Activated naive CD4-positive, alpha-beta T cell treated with anti-CD3 and anti-CD28 coated beads, Interleukin-2, amount 50 U/mL, for 72 hours (primary cell): ENCODE results near the gene GLUD1. TPM values are rescaled to one million over a fixed set of nuclear protein-coding genes. Genes with fewer than 3 reads are reported as not detected.
"Not testable (repeated sequence)": the region's sequence is repeated elsewhere in the genome, so short reads cannot be mapped to it uniquely, and the experiment has no call there.

Source experiments
- ATAC-seq, 2 donors: fragments of 150-1000 bp; cut with Tn5 transposase; 2 replicates each; pipeline ENCODE4 v1.10.0; 2021; ENCODE audit warnings: mild to moderate bottlenecking in 2 of 2, moderate library complexity in 2 of 2
- DNase-seq, 2 donors: peaks; one replicate each; pipeline ENCODE4 v3.0.0; 2021 to 2022; ENCODE audit warnings: low spot score in 2 of 2
- H3K27ac Mint-ChIP-seq, 2 donors: one replicate each; pipeline ENCODE4 v1.8.0; 2022; ENCODE audit warnings: mild to moderate bottlenecking in 2 of 2, mixed read lengths in 2 of 2
- H3K36me3 Mint-ChIP-seq, 2 donors: one replicate each; pipeline ENCODE4 v1.8.0; 2022; ENCODE audit warnings: mixed read lengths in 2 of 2
- H3K9me3 Mint-ChIP-seq, 2 donors: one replicate each; pipeline ENCODE4 v1.8.0; 2022; ENCODE audit warnings: mixed read lengths in 2 of 2
- total RNA-seq, 2 donors: library from RNA; stranded (reverse); gene quantifications; one replicate each; pipeline ENCODE4 v1.2.3, GENCODE V29; 2022

The GLUD1 gene
- total RNA-seq, 2 donors from 2014 or later, result 116 to 173 TPM

- H3K27ac Mint-ChIP-seq, H3K9me3 Mint-ChIP-seq, DNase-seq, H3K36me3 Mint-ChIP-seq, ATAC-seq: not testable (repeated sequence)
These were observed 64.2 kb downstream of the GLUD1 start for GRCh38 chr10:87030419-87030818.

GRCh38 chr10:87026747-87027508, 67.7 kb downstream of the GLUD1 start:
- not testable (repeated sequence) for ATAC-seq, H3K36me3 Mint-ChIP-seq, H3K9me3 Mint-ChIP-seq, DNase-seq
- H3K27ac Mint-ChIP-seq, result peak overlapping the region in 1 of 2 donors; percentile 42

- DNase-seq, result peak in 1 of 2 donors; percentile 25
- peak overlapping the region; percentile 42 to 46 for H3K27ac Mint-ChIP-seq
- ATAC-seq, result peak; percentile 99 to 100
- H3K9me3 Mint-ChIP-seq, H3K36me3 Mint-ChIP-seq: not testable (repeated sequence)
These were observed 69.2 kb downstream of the GLUD1 start for GRCh38 chr10:87025285-87025958.

GRCh38 chr10:87020056-87020455, 74.6 kb downstream of the GLUD1 start, which contains the start of gene FAM25A:
FAM25A (plus strand) TSS chr10:87020294; CDS start chr10:87020325, 31 bp downstream.
- ATAC-seq, H3K36me3 Mint-ChIP-seq: not testable (repeated sequence)

GRCh38 chr10:87019504-87019903, 75.1 kb downstream of the GLUD1 start:
- H3K27ac Mint-ChIP-seq, ATAC-seq, H3K9me3 Mint-ChIP-seq, DNase-seq, H3K36me3 Mint-ChIP-seq: not testable (repeated sequence)

More at GRCh38 chr10:87020056-87020455, 74.6 kb downstream of the GLUD1 start, which contains the start of gene FAM25A:
- H3K27ac Mint-ChIP-seq, H3K9me3 Mint-ChIP-seq, DNase-seq: not testable (repeated sequence)

- not testable (repeated sequence) for H3K36me3 Mint-ChIP-seq, DNase-seq, H3K27ac Mint-ChIP-seq, ATAC-seq, H3K9me3 Mint-ChIP-seq
These were observed 75.6 kb downstream of the GLUD1 start for GRCh38 chr10:87019066-87019465.

GRCh38 chr10:87018127-87018526, 76.5 kb downstream of the GLUD1 start:
- DNase-seq, H3K36me3 Mint-ChIP-seq, ATAC-seq, H3K27ac Mint-ChIP-seq, H3K9me3 Mint-ChIP-seq: not testable (repeated sequence)

- ATAC-seq, H3K36me3 Mint-ChIP-seq: not testable (repeated sequence)
These were observed 79.5 kb downstream of the GLUD1 start for GRCh38 chr10:87014986-87015716.

GRCh38 chr10:87013528-87013927, 81.1 kb downstream of the GLUD1 start:
- H3K27ac Mint-ChIP-seq, H3K36me3 Mint-ChIP-seq, ATAC-seq, H3K9me3 Mint-ChIP-seq, DNase-seq: not testable (repeated sequence)

More at GRCh38 chr10:87014986-87015716, 79.5 kb downstream of the GLUD1 start:
- DNase-seq, H3K27ac Mint-ChIP-seq, H3K9me3 Mint-ChIP-seq: not testable (repeated sequence)

- H3K36me3 Mint-ChIP-seq, H3K9me3 Mint-ChIP-seq, H3K27ac Mint-ChIP-seq, ATAC-seq, DNase-seq: not testable (repeated sequence)
These were observed 85.4 kb downstream of the GLUD1 start for GRCh38 chr10:87009134-87009696.

- H3K27ac Mint-ChIP-seq, ATAC-seq, DNase-seq, H3K9me3 Mint-ChIP-seq, H3K36me3 Mint-ChIP-seq: not testable (repeated sequence)
These were observed 86.3 kb downstream of the GLUD1 start for GRCh38 chr10:87008303-87008702.

- H3K36me3 Mint-ChIP-seq, H3K9me3 Mint-ChIP-seq, DNase-seq, ATAC-seq, H3K27ac Mint-ChIP-seq: not testable (repeated sequence)
These were observed 87.0 kb downstream of the GLUD1 start for GRCh38 chr10:87007674-87008073.

- not testable (repeated sequence) for H3K36me3 Mint-ChIP-seq, H3K27ac Mint-ChIP-seq, ATAC-seq
These were observed 87.5 kb downstream of the GLUD1 start for GRCh38 chr10:87007124-87007523.

GRCh38 chr10:87000491-87000890, 94.2 kb downstream of the GLUD1 start:
- DNase-seq (no peak), ATAC-seq (no peak)
- no peak overlapping the region for H3K27ac Mint-ChIP-seq
- H3K36me3 Mint-ChIP-seq, result no peaks in the 10 kb centered on the region
- H3K9me3 Mint-ChIP-seq, result no peaks in the 10 kb centered on the region

More at GRCh38 chr10:87007124-87007523, 87.5 kb downstream of the GLUD1 start:
- DNase-seq, H3K9me3 Mint-ChIP-seq: not testable (repeated sequence)
